HG03469 (cell line): ENCODE data around the gene PIK3R3.

ENCODE experiments used
- ATAC-seq: cut with Tn5 transposase; IDR thresholded peaks from one replicate; pipeline ENCODE4 v1.9.1; 2021; ENCODE audit warnings: mild to moderate bottlenecking, moderate library complexity, moderate number of reproducible peaks; ENCODE audit not compliant: unreplicated experiment

PIK3R3 gene

GRCh38 chr1:45999507-45999906 is 132.9 kb downstream of the PIK3R3 start:
- ATAC-seq, result no peak

GRCh38 chr1:45998020-45998617 is 134.3 kb downstream of the PIK3R3 start:
- ATAC-seq, result no peak

GRCh38 chr1:45995298-45995697 is 137.1 kb downstream of the PIK3R3 start:
- no peak for ATAC-seq

GRCh38 chr1:45994423-45994822 is 138.0 kb downstream of the PIK3R3 start:
- no peak for ATAC-seq
